ENCODE results near the gene CAPS. TPM values are rescaled to one million over a fixed set of nuclear protein-coding genes. Genes with fewer than 3 reads are reported as not detected.

The CAPS gene
- total RNA-seq, 1 experiment from 2014 or later: 5.3 TPM

DNA sequence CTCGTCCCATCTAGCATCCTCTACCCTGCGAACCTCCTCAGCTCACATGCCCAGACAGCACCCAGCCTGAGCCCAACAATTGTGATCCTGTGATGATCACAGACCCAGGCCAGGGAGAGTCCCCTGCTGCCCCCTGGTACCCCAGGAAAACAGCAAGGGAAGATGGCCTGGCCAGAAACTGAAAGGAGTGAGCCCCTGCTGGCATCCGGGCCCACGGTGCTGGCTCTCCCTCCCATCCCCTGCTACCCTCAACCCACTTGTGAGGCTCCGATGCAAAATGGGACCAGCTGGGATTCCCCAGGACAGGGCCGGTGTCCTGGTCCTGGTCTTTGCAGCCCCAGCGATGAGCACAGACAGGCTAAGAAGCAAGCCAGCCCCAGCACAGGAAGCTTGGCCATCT is 49.8 kb downstream of the CAPS start:
- CTCF ChIA-PET: no interaction called here
- H3K27ac Mint-ChIP-seq: peak overlapping the region; percentile 41; the same call in 1 of the 2 replicates

GRCh38 chr19:5964816-5965565 is 50.9 kb downstream of the CAPS start:
- ChIA-PET POLR2A (no interaction called here), CTCF (no interaction called here)
- no peaks in the 10 kb centered on the region for H3K36me3 Mint-ChIP-seq
- ATAC-seq: no peak
- DNase-seq (ENCODE audit: low spot score): no peak
- H3K9me3 Mint-ChIP-seq: no peaks in the 10 kb centered on the region
- peaks cover 76% of the 10 kb centered on the region for H3K4me1 Mint-ChIP-seq
- no peak overlapping the region for H3K4me3 Mint-ChIP-seq
- no peaks in the 10 kb centered on the region for H3K27me3 Mint-ChIP-seq (ENCODE audit: low read depth)
- no peak overlapping the region for H3K27ac Mint-ChIP-seq
- TF ChIP-seq ZNF219 (CRISPR knock-in tag; IDR thresholded peaks at IDR 0.05; ENCODE audit: borderline replicate concordance) (no peak), RORB (CRISPR knock-in tag; IDR thresholded peaks at IDR 0.05) (no peak), GTF2I (CRISPR knock-in tag; conservative IDR thresholded peaks at IDR 0.05) (no peak), EMX1 (CRISPR knock-in tag; IDR thresholded peaks at IDR 0.05) (no peak), HMGA2 (CRISPR knock-in tag; IDR thresholded peaks at IDR 0.05) (no peak), TEAD4 (CRISPR knock-in tag; IDR thresholded peaks at IDR 0.05) (no peak), FOXJ3 (CRISPR knock-in tag; IDR thresholded peaks at IDR 0.05; ENCODE audit: borderline replicate concordance) (no peak), ZNF263 (CRISPR knock-in tag; IDR thresholded peaks at IDR 0.05; ENCODE audit: low read depth) (no peak), FOXK1 (CRISPR knock-in tag; IDR thresholded peaks at IDR 0.05) (no peak), MYBL2 (CRISPR knock-in tag; IDR thresholded peaks at IDR 0.05) (no peak), IRF2 (CRISPR knock-in tag; IDR thresholded peaks at IDR 0.05; ENCODE audit: borderline replicate concordance, low read depth) (no peak), ZNF396 (CRISPR knock-in tag; IDR thresholded peaks at IDR 0.05; ENCODE audit: borderline replicate concordance) (no peak), RELA (CRISPR knock-in tag; IDR thresholded peaks at IDR 0.05; ENCODE audit: borderline replicate concordance) (no peak)
- TF ChIP-seq, protein P1, sequence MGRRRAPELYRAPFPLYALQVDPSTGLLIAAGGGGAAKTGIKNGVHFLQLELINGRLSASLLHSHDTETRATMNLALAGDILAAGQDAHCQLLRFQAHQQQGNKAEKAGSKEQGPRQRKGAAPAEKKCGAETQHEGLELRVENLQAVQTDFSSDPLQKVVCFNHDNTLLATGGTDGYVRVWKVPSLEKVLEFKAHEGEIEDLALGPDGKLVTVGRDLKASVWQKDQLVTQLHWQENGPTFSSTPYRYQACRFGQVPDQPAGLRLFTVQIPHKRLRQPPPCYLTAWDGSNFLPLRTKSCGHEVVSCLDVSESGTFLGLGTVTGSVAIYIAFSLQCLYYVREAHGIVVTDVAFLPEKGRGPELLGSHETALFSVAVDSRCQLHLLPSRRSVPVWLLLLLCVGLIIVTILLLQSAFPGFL (CRISPR knock-in tag; IDR thresholded peaks at IDR 0.05; ENCODE audit: borderline replicate concordance): no peak
- TF ChIP-seq, protein P2, sequence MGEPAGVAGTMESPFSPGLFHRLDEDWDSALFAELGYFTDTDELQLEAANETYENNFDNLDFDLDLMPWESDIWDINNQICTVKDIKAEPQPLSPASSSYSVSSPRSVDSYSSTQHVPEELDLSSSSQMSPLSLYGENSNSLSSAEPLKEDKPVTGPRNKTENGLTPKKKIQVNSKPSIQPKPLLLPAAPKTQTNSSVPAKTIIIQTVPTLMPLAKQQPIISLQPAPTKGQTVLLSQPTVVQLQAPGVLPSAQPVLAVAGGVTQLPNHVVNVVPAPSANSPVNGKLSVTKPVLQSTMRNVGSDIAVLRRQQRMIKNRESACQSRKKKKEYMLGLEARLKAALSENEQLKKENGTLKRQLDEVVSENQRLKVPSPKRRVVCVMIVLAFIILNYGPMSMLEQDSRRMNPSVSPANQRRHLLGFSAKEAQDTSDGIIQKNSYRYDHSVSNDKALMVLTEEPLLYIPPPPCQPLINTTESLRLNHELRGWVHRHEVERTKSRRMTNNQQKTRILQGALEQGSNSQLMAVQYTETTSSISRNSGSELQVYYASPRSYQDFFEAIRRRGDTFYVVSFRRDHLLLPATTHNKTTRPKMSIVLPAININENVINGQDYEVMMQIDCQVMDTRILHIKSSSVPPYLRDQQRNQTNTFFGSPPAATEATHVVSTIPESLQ (CRISPR knock-in tag; IDR thresholded peaks at IDR 0.05): no peak

More for the DNA sequence above, 49.8 kb downstream of the CAPS start:
- no peaks in the 10 kb centered on the region for H3K9me3 Mint-ChIP-seq
- H3K4me1 Mint-ChIP-seq: peaks cover 73% of the 10 kb centered on the region
- no peak for TF ChIP-seq ZNF281 (CRISPR knock-in tag; IDR thresholded peaks at IDR 0.05)
- TF ChIP-seq, protein P3, sequence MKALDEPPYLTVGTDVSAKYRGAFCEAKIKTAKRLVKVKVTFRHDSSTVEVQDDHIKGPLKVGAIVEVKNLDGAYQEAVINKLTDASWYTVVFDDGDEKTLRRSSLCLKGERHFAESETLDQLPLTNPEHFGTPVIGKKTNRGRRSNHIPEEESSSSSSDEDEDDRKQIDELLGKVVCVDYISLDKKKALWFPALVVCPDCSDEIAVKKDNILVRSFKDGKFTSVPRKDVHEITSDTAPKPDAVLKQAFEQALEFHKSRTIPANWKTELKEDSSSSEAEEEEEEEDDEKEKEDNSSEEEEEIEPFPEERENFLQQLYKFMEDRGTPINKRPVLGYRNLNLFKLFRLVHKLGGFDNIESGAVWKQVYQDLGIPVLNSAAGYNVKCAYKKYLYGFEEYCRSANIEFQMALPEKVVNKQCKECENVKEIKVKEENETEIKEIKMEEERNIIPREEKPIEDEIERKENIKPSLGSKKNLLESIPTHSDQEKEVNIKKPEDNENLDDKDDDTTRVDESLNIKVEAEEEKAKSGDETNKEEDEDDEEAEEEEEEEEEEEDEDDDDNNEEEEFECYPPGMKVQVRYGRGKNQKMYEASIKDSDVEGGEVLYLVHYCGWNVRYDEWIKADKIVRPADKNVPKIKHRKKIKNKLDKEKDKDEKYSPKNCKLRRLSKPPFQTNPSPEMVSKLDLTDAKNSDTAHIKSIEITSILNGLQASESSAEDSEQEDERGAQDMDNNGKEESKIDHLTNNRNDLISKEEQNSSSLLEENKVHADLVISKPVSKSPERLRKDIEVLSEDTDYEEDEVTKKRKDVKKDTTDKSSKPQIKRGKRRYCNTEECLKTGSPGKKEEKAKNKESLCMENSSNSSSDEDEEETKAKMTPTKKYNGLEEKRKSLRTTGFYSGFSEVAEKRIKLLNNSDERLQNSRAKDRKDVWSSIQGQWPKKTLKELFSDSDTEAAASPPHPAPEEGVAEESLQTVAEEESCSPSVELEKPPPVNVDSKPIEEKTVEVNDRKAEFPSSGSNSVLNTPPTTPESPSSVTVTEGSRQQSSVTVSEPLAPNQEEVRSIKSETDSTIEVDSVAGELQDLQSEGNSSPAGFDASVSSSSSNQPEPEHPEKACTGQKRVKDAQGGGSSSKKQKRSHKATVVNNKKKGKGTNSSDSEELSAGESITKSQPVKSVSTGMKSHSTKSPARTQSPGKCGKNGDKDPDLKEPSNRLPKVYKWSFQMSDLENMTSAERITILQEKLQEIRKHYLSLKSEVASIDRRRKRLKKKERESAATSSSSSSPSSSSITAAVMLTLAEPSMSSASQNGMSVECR (CRISPR knock-in tag; IDR thresholded peaks at IDR 0.05; ENCODE audit: borderline replicate concordance): no peak
- no peak for TF ChIP-seq HMGA2 (CRISPR knock-in tag; IDR thresholded peaks at IDR 0.05)
- TF ChIP-seq, protein P4, sequence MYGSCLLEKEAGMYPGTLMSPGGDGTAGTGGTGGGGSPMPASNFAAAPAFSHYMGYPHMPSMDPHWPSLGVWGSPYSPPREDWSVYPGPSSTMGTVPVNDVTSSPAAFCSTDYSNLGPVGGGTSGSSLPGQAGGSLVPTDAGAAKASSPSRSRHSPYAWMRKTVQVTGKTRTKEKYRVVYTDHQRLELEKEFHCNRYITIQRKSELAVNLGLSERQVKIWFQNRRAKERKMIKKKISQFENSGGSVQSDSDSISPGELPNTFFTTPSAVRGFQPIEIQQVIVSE (CRISPR knock-in tag; IDR thresholded peaks at IDR 0.05; ENCODE audit: borderline replicate concordance): no peak
- POLR2A ChIA-PET: no interaction called here
- H3K27me3 Mint-ChIP-seq (ENCODE audit: low read depth): no peaks in the 10 kb centered on the region
- DNase-seq (ENCODE audit: low spot score) (no peak), ATAC-seq (no peak)
- no peaks in the 10 kb centered on the region for H3K36me3 Mint-ChIP-seq
- no peak overlapping the region for H3K4me3 Mint-ChIP-seq
